GM12801 (cell line): ENCODE results near the gene SPEF1.

Experiments
- TF ChIP-seq, protein P1 (sequence below): IDR thresholded peaks from one replicate; pipeline ENCODE4 v1.5.1; 2011; ENCODE audit warnings: control low read depth; ENCODE audit not compliant: insufficient read length; ENCODE audit errors: extremely low read depth

SPEF1 gene

DNA sequence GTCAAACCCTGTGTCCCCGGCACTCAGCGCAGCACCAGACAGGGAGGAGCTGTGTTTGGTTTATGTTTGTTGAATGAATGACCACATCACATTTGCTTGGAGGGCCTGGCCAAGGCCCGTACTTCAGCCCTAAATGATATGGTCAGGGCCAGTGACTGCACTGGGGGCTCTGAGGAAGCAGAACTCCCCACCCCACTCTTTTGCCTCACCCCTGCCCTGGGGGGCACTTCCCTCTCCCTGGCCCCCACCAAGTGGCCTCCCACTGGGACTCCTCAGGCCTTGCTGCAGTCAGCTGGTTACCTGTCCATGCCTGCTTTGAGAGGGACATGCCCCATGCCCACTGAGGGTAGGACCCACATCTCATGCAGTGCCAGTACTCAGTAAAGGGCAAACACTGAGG, 16.6 kb downstream of the SPEF1 start:
- TF ChIP-seq, protein P1, sequence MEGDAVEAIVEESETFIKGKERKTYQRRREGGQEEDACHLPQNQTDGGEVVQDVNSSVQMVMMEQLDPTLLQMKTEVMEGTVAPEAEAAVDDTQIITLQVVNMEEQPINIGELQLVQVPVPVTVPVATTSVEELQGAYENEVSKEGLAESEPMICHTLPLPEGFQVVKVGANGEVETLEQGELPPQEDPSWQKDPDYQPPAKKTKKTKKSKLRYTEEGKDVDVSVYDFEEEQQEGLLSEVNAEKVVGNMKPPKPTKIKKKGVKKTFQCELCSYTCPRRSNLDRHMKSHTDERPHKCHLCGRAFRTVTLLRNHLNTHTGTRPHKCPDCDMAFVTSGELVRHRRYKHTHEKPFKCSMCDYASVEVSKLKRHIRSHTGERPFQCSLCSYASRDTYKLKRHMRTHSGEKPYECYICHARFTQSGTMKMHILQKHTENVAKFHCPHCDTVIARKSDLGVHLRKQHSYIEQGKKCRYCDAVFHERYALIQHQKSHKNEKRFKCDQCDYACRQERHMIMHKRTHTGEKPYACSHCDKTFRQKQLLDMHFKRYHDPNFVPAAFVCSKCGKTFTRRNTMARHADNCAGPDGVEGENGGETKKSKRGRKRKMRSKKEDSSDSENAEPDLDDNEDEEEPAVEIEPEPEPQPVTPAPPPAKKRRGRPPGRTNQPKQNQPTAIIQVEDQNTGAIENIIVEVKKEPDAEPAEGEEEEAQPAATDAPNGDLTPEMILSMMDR: no peak

DNA sequence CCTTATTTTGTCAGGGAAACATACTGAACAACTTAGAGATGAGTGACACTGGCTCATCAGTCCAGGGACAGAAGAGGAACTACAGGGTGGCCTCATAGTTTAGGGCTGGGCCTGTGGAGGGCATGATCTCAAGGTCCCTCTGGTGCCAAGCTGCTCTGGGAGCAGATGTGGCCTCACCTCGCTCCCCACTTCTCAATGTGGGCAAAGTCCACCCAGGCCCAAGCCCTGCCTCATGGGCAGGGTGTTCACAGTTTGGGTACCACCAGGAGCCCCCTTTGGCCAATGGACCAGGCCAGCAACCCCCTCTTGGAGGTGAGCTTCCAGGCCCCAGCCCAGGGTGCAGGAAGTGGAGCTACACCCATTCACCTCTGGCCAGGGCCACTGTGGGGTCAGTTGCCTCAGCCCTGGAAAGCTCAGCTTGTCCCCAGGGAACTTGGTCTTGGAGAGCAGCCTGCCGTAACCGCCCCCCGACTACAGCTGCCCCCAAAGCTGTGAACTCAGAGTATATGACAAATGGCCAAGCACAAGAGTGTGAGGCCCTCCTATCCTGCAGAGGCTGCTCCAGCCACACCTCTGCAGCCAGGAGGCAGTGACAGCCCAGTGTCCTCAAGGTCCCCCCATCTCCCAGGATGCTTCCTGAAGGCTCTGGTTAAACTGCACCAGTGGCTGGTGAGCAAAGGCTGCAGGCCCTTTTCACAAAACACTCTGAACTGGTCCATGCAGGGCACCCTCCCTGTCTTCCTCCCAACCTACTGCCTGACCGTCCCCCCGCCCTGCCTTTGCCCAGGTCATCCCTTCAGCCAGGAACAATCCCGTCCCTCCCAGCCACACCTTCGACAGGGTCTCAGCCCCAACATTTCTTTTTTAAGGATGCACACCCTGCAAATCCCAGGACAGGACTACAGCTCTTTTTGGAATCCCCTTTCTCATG, 17.3 kb downstream of the SPEF1 start:
- TF ChIP-seq, protein P1: no peak

DNA sequence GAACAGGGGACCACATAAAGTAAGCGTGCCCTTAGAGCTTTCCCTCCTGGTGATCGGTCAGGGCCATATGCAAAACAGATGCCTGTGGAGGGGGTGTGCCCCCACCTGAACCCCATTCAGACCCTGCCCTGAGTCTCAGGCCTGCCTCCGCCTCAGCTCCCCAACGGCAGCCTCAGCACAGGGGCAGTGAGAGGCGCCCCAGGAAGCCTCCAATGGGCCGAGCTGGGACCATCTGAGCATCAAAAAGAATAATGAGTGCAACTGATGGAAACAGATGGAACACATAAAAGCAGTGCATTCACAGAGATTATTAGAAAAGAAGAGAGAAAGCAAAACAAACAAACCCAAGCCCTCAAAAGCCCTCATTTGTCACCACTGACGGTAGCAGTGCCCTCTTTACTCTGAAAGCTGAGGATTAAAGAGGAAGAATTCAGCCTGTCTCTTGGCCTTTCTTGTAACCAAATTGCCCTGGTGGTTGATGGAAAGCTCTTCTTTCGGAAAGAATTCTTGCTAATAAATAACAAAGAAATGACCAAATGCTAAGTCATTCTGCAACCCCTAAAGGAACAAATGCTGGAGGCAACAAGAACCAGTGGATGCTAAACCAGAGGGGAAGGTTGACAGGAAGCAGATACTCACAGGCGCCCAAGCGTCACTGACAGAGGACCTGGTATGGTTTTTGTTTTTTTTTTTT, 20.4 kb downstream of the SPEF1 start:
- TF ChIP-seq, protein P1: no peak

DNA sequence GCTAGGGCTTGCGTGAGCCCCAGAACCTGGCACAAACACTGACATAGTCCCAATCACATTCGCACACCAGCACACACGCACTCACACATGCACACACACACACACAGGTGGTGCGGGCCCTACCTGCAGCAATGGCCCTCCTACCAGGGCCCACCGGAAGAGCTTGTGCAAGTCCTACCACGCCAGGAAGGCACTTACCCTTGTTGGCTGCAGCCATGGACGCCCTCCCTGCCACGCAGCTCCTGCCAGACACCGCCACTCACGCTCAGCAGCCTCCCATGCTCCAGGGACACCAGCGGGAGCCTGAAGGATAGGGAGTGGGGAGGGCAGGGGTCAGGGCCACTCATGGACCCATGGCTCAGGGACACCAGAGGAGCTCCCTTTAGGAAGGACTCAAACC, 21.4 kb downstream of the SPEF1 start:
- TF ChIP-seq, protein P1: no peak

DNA sequence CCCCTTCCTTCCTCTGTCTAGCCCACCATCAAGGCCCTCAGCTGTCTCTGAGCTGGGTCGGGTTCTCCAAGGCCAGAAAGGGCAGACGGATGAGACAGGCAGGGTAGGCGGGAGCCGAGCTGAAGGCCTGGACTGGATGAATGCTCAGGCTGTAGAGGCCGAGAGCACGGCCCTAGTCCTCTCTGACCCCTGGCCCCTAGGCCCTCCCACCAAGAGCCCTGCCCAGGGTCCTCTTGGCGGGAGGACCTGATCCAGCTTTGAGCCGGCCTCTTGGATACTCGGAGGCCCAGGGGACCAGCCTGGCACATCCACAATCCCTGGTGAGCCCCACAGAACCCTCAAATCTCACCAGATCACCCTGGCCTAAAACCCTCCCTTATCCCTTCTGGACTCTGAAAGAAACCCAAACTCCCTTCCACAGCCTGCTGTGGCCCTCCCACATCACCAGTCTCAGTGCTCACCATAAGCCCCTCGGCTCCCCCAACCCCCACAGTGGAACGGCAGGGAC, 21.9 kb downstream of the SPEF1 start:
- TF ChIP-seq, protein P1: no peak

DNA sequence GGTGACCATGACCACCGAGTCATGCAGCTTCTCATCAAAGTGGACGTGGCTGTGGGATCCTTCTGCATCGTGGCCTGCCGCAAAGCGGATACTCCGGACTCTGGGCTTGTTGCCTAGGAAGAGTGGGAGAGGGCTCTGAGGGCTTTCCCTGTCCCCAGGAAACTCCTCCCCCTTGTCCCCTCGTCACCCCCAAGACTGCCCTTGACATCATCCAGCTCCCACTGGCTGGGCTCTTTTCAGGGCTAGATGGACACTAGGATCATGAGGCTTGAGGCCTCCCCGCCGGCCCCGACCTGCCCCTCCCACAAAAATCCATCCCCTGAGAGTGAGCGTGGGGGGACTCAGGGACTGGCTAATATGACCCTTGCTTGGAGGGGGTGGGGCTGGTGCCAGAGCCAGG, 22.7 kb downstream of the SPEF1 start:
- TF ChIP-seq, protein P1: no peak

DNA sequence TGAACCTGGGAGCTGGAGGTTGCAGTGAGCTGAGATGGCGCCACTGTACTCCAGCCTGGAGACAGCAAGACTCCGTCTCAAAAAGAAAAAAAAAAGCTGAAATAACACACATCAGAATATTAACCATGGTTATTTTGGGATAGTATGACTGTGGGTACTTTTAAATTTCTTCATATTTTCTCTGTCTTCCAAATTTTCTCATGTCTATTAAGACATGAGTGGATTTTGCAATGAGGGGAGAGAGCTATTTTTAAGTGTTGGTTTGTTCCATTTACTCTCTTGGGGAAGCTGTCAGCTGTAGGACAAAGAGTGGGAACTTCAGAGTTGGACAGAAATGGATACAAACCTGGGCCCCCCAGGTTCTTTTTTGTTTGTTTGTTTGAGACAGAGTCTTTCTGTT, 24.0 kb downstream of the SPEF1 start:
- TF ChIP-seq, protein P1: no peak
